HG03159 (cell line): ENCODE measurements around the gene TMC1.
"Not testable (repeated sequence)": the region's sequence is repeated elsewhere in the genome, so short reads cannot be mapped to it uniquely, and the experiment has no call there.

Source experiments
- ATAC-seq: cut with Tn5 transposase; IDR thresholded peaks from one replicate; pipeline ENCODE4 v1.9.1; 2021; ENCODE audit warnings: mild to moderate bottlenecking, moderate library complexity; ENCODE audit not compliant: unreplicated experiment

The TMC1 gene

GRCh38 chr9:72524820-72525540 is 3.6 kb downstream of the TMC1 start:
- no peak for ATAC-seq

- ATAC-seq, result peak; percentile 87
Observed at GRCh38 chr9:72526901-72527800, 5.7 kb downstream of the TMC1 start.

- ATAC-seq, result no peak
Observed at GRCh38 chr9:72527801-72528195, 6.4 kb downstream of the TMC1 start.

- ATAC-seq, result no peak
Observed at GRCh38 chr9:72529531-72529930, 8.1 kb downstream of the TMC1 start.

GRCh38 chr9:72533322-72533721 is 11.9 kb downstream of the TMC1 start:
- no peak for ATAC-seq

- no peak for ATAC-seq
Observed at GRCh38 chr9:72534931-72535330, 13.5 kb downstream of the TMC1 start.

- no peak for ATAC-seq
Observed at GRCh38 chr9:72537011-72537545, 15.7 kb downstream of the TMC1 start.

- no peak for ATAC-seq
Observed at GRCh38 chr9:72537671-72538070, 16.3 kb downstream of the TMC1 start.

GRCh38 chr9:72538921-72539702 is 17.7 kb downstream of the TMC1 start:
- ATAC-seq, result no peak

- ATAC-seq, result no peak
Observed at GRCh38 chr9:72539824-72540347, 18.5 kb downstream of the TMC1 start.

- no peak for ATAC-seq
Observed at GRCh38 chr9:72540348-72540873, 19.0 kb downstream of the TMC1 start.

- not testable (repeated sequence) for ATAC-seq
Observed at GRCh38 chr9:72542537-72542833, 21.1 kb downstream of the TMC1 start.

- no peak for ATAC-seq
Observed at GRCh38 chr9:72542917-72543316, 21.5 kb downstream of the TMC1 start.

GRCh38 chr9:72551306-72551705 is 29.9 kb downstream of the TMC1 start:
- no peak for ATAC-seq

GRCh38 chr9:72552356-72552755 is 30.9 kb downstream of the TMC1 start:
- ATAC-seq, result no peak

- ATAC-seq, result no peak
Observed at GRCh38 chr9:72554221-72554641, 32.8 kb downstream of the TMC1 start.

GRCh38 chr9:72557549-72557948 is 36.1 kb downstream of the TMC1 start:
- ATAC-seq, result no peak

- no peak for ATAC-seq
Observed at GRCh38 chr9:72560086-72560485, 38.7 kb downstream of the TMC1 start.

- no peak for ATAC-seq
Observed at GRCh38 chr9:72563806-72564205, 42.4 kb downstream of the TMC1 start.

- no peak for ATAC-seq
Observed at GRCh38 chr9:72564479-72565281, 43.3 kb downstream of the TMC1 start.
